Smooth muscle cell of the coronary artery (primary cell): ENCODE results near the gene C17orf113. TPM values are rescaled to one million over a fixed set of nuclear protein-coding genes. Genes with fewer than 3 reads are reported as not detected.

Experiments
- total RNA-seq: library from RNA; depleted of rRNA; stranded (reverse); fragments of >200 nt; gene quantifications from 2 replicates; pipeline ENCODE4 v1.2.3, GENCODE V29; 2014; ENCODE audit warnings: low replicate concordance

C17orf113 gene
- under 0.01 and 0.15 TPM in 2 replicates for total RNA-seq

DNA sequence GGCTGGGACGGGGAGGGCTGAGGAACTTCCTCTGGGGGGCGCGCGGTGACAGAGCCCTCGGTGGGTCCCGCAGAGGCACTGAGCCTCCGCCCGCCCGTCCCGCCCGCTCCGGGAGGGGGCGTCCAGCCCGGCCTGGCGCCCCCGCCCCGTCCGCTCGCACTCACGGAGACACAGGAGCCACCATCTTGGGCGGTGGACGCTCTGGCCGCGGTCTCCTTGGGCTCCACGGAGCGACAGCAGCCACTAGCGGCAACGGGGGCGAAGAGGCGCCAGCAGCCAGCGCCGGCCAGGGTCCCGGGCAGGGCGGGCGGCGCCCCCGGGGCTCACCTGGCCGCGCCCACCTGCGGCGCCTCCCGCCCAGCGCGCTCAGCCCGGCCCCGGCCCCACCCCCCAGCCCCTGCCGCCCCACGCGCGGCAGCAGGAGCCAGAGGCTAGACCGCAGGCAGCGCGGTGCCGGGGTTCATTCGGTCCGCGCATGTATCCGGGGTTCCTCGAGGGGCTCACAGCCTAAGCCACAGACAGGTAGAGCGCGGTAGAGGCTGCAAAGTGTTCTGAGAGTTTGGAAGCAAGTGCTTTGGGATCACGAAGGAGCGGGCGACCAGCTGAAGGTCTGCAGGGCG is at the start of gene C17orf113:
Gene C17orf113 (minus strand): TSS at position 209 of the 620 bp plus-strand sequence. CDS start 7,225 bp downstream, outside the sequence.

DNA sequence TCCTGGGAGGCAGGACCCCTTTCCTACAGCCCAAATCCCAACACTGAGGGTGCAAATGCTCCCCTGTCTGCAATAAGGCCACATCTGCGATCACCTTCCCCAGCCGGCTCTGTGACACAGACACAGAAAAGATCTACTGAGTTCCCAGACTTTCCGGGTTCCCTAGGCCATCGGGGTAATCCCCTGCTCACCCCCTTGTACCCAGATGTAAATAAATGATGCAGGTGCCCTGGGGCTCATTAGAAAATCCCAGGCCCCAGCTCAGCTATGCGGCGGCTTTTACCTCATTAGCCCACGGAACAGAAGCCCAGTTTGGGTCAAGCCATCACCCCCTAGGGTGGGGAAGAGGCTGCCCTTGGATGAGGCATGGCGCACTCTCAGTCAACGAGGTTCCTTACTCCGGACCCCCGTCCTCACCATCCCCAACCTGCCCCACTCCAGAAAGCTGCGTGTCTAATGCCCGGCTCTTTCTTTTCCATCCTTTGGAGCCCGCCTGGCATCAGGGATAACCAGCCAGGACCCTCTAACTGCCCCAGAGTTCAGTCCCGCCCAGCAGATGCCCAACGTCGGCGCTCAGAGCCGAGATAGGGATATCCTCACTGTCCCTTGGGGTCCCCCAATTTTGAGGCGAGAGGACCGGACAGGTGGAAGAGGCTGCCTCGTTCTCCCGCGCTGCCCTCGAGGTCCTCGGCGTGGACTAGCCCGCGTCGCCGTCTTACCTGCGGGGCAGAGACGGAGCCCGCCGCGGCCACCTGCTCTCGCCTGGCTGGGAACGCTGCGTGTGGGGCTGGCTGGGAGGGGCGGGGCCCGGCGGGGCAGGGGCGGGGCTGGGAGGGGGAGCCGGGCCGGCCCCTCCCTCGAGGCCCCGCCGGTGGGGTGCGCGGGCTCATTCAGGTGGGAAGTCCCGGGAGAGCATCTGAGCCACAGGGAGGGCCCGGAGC is 47.6 kb upstream of the C17orf113 start, which contains the start of gene ZNF385C:
Gene ZNF385C (minus strand): TSS at position 783 of the 941 bp plus-strand sequence. CDS start 35,417 bp downstream, outside the sequence.

DNA sequence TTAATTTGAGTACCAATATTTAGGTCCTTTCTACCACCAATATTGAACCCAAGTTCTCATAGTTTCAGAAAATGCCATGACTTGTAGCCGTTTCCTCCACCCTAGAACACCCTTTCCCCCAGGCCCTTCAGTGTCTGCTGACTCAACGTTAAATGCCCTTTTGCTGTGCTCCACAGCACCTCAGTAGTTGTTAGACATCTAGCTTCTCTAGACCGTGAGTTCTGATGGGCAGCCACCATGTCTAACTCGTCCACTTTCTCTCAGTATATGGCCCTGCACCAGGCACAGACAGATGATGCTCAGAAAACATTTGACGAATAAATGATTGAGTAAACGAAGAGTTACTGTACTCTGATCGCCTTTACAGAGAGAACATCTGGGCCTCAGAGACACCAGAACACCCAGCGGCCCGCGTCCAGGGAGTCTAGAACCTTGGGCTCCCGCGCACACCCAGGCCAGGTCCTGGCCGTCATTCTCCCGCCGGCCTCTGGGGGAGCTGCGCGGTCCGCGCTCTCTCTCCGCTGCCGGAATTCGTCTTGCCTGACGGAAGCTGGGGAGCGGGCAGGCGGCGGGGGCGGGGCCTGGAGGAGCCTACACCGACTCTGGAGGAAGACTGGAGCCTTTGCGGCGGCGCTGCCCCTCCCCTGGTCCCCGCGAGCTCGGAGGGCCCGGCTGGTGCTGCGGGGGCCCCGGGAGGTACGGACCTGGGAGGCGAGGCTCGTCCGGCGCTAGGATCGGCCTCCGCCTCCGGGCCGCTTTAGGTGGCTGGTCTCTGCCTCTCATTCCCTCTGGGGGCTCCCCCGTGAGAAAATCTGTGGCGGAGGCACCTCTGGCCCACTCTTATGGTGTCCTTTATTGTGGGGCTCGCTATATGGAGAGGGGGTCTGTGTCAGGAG is 30.6 kb downstream of the C17orf113 start, which contains the start of gene NKIRAS2:
Gene NKIRAS2 (plus strand): TSS at position 582 of the 896 bp plus-strand sequence. CDS start 1,488 bp downstream, outside the sequence.

DNA sequence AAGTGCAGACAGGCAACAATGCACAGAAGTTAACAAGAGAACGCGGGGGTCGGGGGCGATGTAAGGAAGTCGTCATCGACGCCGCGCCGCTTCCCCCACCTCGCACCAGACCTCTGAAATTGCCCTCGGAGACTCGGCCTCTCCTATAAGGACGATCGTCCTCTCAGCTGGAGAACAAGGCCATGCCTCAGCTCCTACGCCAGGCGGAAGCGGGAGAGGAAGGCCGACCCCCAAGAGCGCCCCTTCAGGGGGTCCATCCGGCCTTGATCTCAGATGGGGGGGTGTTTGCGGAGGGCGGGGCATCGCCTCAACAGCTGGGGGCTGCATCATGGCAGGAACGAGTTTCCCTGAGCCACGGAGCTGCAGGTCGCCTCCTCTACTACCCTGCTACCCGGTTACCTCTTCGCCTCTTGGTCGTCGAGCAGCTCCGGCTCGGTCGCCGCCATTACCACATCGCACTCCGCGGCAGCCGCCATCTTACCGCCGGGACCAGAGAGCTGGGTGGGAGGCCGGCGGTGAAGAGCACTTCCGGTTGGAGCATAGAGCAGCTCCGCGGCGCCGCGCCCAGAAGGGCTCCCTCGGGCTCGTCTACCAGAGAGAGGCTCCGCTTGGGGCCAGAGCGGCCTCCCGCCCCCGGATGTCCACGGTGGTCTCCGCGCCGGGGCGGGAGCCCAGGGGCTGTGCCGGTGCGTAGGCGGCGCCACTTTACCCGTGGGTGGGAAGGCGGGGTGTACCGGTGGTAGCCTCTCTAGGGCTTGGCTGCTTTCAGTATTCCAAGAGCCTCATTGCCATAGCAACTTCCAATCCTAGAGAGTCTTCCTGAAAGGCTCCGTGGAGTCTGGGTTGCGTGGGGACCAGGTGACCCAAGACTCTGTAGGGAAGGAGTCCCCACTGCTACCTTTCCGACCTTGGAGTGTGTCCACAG is 33.2 kb downstream of the C17orf113 start, which contains the start of gene DNAJC7:
Gene DNAJC7 (minus strand): TSS at position 499 of the 925 bp plus-strand sequence. CDS start 23 bp downstream, at position 476.

Other genes with a start within 250 kb of the C17orf113 start
- 90.3 and 133 TPM in 2 replicates for gene P3H4, start 238.7 kb downstream of the C17orf113 start, total RNA-seq
- 494 and 761 TPM in 2 replicates for gene FKBP10, start 237.6 kb downstream of the C17orf113 start, total RNA-seq
- 66.8 and 70.7 TPM in 2 replicates for gene NT5C3B, start 214.4 kb downstream of the C17orf113 start, total RNA-seq
- 0.08 and 0.12 TPM in 2 replicates for gene KLHL10, start 212.8 kb downstream of the C17orf113 start, total RNA-seq
- 19.8 and 24.4 TPM in 2 replicates for gene KLHL11, start 185.2 kb downstream of the C17orf113 start, total RNA-seq
- gene ACLY, start 131.7 kb downstream of the C17orf113 start, total RNA-seq: 112 and 253 TPM in 2 replicates
- gene ODAD4, start 120.0 kb downstream of the C17orf113 start, total RNA-seq: 0.35 and 0.90 TPM in 2 replicates
- gene CNP, start 83.8 kb downstream of the C17orf113 start, total RNA-seq: 51.1 and 97.1 TPM in 2 replicates
- 70.9 and 71.8 TPM in 2 replicates for gene DNAJC7, start 33.2 kb downstream of the C17orf113 start, total RNA-seq
- 17.3 and 27.1 TPM in 2 replicates for gene NKIRAS2, start 30.5 kb downstream of the C17orf113 start, total RNA-seq
- under 0.01 TPM in 1 of 2 replicates, not detected in the other for gene ZNF385C, start 47.9 kb upstream of the C17orf113 start, total RNA-seq
- 5.9 and 15.3 TPM in 2 replicates for gene DHX58, start 62.1 kb upstream of the C17orf113 start, total RNA-seq
- 5.6 and 11.1 TPM in 2 replicates for gene KAT2A, start 70.8 kb upstream of the C17orf113 start, total RNA-seq
- not detected in 2 replicates for gene HSPB9, start 72.2 kb upstream of the C17orf113 start, total RNA-seq
- gene RAB5C, start 104.4 kb upstream of the C17orf113 start, total RNA-seq: 41.7 and 64.7 TPM in 2 replicates
- gene KCNH4, start 130.5 kb upstream of the C17orf113 start, total RNA-seq: 0.12 TPM in 1 of 2 replicates, not detected in the other
- gene HCRT, start 134.9 kb upstream of the C17orf113 start, total RNA-seq: not detected in 2 replicates
- gene GHDC, start 143.9 kb upstream of the C17orf113 start, total RNA-seq: 11.1 and 13.4 TPM in 2 replicates
- gene STAT5B, start 225.8 kb upstream of the C17orf113 start, total RNA-seq: 21.1 TPM in 2 replicates
- 11.4 and 31.5 TPM in 2 replicates for gene STAT5A, start 237.9 kb upstream of the C17orf113 start, total RNA-seq